Articular chondrocyte of knee joint (primary cell): ENCODE results near the gene RBM15B. TPM values are rescaled to one million over a fixed set of nuclear protein-coding genes. Genes with fewer than 3 reads are reported as not detected.

Source experiments
- total RNA-seq: library from RNA; depleted of rRNA; stranded (reverse); fragments of >200 nt; gene quantifications from 2 replicates; pipeline ENCODE4 v1.2.3, GENCODE V29; 2012

The RBM15B gene
- total RNA-seq = 30.9 and 35.1 TPM in 2 replicates

GRCh38 chr3:51391075-51391565 lies at the start of gene RBM15B:
Gene RBM15B, plus strand, starts transcription at chr3:51391285. Its CDS starts 115 bp downstream, at chr3:51391400.

GRCh38 chr3:51384726-51385473 lies 6.2 kb upstream of the RBM15B start, which contains the start of gene MANF:
Gene MANF, plus strand, starts transcription at chr3:51385291. Its CDS starts 52 bp downstream, at chr3:51385343.

Other genes with a start within 250 kb of the RBM15B start
- gene MANF, start 6.0 kb upstream of the RBM15B start, total RNA-seq = 73.7 and 81.0 TPM in 2 replicates
- 14.6 and 16.2 TPM in 2 replicates for gene DCAF1, start 108.7 kb downstream of the RBM15B start, total RNA-seq
- 22.9 and 25.7 TPM in 2 replicates for gene RAD54L2, start 147.4 kb downstream of the RBM15B start, total RNA-seq